Activated T-helper 1 cell treated with Interleukin-2 at 50 U/mL for 16 hours (primary cell): ENCODE data around the gene HAAO.
A peak's percentile ranks its signal among the peaks of the same experiment; 100 is the strongest.

ENCODE experiments used
- DNase-seq: peaks from one replicate; pipeline ENCODE4 v3.0.0-alpha.2; 2020; ENCODE audit warnings: low read depth

Gene HAAO

DNA sequence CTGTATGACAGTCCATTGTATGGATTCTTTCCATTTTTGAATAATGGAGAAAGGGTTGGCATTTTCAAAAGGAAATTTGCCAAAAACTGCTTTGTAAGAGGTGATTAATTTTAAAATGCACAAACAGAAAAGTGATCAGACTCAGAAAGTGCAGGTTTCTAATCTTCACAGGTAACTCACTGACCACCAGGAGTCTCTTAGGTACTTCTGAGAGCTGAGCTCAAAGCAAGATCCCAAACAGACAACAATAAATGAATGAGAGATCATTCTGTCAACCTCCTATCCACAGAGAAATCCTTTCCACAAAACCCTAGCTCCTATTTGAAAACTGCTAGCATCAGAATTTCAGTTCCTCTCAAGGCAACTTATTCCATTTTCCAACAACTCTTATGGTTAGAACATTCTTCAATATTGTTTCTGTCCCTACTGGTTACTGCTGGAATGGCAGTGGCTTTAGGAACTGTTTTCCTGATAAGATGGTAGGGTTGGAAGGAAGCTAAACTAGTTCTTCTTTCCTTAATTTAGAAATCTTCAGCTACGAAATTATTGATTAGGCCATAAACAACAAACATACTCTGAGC, 20.6 kb upstream of the HAAO start:
- no peak for DNase-seq

DNA sequence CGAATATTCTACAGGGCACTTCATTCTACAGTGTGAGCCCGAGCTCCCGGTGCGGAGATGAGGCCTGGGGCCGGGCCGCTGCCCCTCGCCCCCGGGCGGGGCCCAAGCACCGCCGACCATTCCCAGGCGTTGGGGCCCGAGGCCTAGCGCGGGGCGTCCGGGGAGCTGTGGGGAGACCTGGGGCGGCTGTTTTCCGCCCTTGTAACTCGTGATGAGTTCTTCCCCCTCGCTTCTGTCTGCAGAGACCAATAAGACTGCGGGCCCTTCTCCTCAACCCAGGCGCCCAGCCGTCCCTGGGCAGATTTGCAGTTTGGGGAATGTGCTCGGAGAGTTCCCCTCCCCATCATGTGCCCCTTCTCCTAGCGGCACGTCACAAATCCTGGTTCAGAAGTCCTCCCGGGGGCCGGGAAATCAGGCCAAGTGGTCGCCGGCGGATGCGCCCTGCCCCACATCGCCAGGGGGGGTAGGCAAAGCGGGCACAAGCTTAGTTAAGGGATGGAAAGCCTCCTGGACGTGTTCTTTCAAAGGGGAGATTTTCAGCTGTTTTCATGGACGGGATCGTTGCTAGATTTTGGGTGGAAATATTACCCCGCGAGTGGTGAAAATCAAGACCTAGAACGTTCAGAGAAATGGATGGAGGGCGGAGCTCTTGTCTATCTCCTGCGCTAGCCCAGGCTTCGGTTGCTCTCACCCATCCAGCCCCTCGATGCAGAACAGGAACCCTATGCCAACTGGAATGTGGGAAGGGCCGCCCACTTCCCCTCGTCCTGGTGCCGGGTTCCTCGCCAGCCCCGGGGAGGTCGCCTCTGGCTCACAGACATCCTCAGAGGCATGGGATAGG, 18.8 kb upstream of the HAAO start:
- DNase-seq = peak; percentile 36

DNA sequence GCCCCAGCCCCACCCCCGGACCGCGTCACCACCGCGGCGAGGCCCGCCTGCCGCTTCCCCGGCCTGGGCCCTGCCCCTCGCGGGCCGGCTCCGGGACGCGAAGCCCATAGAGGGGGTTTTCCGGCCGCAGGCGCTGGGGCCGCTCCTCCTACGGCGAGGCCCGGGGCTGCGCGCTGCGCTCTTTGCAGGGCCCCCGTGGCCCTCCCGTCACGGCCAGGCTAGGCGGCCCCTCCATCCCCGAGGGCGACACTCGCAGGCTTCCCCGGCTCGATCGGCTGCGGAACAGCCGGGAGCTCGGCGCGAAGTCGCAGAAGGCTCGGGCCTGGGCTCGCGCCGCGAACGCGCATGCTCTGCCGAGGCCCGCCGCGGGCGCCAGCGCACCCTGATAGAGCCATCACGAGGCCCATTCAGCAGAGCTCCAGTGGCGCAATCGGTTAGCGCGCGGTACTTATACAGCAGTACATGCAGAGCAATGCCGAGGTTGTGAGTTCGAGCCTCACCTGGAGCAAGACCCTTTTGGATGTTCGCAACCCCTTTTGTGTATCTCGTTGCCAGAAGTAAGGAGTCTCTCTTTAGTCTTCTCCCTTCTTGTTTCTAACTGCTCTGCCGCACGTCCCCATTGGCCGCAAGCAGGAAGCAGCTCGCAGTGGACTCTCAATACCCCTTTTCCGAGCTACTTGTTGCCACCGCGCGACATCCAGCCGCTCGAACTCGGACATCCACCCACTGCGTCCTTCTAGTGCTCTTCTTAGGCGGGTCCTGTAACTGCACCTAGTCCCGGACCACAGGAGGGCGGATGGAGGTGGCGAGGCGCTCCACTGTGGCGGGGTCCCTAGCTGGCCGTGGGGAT, 18.0 kb upstream of the HAAO start:
- peak; percentile 92 for DNase-seq

DNA sequence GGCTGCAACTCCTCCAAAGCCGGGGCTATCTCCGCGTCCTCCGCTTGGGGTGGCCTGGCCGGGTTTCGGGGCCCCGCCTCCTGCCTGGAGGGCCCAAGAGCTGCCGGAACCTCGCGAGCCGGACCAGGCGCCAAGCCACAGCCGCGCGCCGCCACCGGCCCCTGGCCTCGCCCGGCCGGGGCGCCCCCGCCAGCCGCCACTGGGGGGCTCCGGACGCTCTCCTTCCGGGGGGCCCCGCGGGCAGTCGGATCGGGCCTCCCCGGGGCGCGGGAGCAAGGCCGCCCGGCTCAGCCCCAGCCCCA, 17.4 kb upstream of the HAAO start:
- DNase-seq = no peak

DNA sequence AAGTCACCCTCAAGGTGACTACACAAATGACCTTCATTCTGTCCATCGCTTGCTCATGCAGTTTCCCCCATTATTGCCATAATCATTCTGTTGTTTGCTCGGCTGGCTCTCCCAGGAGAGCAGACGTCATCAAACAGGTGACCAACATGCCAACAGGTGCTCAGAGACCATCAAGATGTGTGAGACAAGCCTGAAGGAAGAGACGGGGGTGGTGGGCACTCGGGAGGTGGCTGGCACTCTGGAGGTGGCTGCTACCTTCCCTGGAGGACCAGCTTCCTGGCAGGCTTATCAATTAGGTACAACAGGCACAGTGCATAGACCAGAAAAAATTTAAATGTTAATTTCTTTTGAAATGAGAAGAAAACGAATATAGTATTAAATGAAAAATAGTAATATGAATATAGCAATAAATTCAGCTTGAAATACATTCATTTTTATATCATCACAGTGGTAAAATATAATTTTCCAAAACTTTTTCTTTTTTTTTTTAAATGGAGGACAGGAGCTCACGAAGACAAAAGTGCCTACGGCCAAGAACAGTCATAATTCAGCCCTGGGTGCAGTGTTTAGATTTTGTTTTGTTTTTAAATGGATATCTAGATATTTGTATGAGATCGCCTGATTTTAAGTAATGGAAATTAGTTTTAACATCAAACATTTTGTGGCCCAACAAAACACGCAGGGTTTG, 16.9 kb upstream of the HAAO start:
- DNase-seq = no peak

DNA sequence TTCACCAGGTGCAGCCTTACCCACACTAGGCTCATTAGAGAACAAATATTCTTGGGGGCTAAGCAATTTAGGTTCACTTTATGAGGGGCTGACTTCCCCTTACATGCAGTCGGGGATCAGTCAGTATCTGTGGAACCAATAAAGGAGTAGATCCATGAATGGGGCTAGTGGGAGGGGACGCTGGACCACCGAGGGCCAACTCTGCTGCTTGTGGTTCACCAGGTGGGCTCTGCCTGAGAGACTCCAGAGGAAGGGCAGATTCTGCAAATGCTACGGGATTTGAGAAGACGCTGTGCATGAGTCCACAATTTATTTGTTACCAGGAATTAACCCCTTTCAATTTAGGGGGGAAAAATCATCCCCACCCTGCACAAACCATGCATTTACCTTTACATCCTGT, 15.9 kb upstream of the HAAO start:
- no peak for DNase-seq

DNA sequence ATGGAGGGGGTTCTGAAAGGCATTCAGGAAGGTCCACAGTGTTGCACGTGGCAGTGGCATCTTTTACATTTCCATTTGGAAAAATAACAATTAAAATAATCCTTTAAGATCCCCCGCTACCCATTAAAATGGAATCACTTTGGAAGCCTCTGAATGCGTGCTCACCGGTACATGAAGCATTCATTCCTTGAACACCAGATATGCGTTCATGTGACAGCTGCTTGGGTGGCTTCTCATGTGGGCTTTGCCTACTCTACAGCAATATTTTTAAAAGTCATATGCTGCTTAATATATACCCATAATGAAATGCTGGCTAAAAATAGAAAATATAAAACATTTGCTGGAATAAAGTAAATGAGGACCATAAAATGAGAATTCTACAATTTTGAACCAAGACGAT, 14.4 kb upstream of the HAAO start:
- no peak for DNase-seq

DNA sequence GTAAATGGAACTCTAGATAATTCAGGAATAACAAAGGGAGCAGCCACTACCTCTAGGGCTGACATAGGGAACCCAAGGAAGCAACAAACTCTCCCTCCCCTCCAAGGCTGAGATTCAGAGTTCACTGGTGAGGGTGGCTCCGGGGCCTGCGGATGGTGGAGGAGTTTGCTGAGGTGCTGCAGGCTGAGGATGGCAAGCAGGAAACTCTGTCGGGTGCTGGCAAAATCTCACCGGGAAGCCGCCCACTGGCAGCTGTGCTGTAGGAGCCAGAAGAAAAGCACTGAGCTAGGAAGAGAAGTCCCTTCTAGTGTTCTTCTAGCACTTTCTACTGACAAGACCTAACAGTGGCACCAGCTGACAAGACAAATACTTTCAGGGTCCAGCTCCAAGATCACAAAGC, 12.5 kb upstream of the HAAO start:
- DNase-seq = no peak

DNA sequence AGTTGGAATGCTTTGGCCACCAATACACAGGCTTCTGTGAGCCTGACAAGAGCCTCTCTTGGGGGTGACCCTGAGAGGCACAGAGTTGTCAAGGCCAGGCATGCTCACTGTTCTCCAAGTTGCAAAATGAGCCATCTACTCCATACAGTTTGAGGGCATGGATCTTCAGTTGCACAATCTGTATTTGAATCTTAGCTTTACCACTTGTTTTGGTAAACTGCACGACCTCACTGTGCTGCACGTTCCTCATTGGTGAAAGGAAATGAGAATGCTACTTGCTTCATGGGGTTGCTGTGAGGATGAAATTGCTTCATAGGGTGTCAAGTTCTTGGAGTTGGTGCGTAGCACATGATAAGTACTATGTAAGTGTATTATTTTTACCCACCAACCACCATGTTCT, 12.0 kb upstream of the HAAO start:
- no peak for DNase-seq

DNA sequence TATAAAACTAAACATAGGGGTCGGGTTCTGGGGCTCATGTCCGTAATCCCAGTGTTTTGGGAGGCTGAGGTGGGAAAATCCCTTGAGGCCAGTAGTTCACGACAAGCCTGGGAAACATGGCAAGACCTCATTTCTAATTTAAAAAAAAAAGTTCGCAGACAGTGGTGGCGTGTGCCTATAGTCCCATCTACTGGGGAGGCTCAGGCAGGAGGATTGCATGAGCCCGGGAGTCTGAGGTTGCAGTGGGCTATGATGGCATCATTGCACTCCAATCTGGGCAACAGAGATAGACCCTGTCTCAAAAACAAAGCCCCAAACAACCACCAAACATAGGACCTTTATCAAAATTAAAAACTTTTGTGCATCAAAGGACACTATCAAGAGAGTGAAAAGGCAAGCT, 9.8 kb upstream of the HAAO start:
- no peak for DNase-seq

DNA sequence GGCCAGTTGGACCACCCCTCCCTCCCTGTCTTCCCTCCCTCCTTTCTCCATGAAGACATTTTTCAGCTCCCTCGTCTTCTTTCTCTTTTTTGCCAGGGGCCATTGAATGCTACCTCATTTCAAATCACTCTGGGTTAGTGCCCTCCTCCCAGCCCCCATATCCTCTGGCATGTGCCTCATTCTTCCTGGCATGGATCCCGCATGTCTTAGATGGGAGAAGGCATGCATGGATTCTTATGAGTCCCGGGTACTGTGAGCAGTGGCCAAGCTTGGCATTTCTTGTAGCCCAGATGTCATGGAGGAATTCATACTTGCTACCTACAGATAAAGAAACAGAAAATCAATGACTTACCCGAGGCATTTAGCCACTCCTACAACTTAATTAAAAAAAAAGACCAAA, 9.0 kb upstream of the HAAO start:
- no peak for DNase-seq

DNA sequence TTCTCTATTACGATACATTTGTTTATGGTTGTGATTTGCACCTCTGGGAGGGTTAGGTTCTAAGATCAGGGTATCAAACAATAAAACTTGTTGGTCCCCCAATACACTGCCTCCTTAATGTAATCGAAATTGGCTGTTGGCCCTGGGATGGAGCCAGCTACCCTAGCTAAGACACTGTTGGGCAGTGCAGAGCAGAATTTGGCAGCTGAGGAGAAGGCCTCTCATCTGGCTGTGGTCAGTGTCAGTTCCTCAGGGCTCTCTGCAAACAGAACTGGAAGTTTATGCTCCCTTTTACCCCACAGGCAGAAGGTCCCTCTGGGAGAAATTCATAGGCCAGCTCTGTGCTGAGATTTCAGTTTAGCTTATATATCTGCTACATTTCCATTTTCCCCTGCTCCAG, 8.6 kb upstream of the HAAO start:
- DNase-seq = no peak

DNA sequence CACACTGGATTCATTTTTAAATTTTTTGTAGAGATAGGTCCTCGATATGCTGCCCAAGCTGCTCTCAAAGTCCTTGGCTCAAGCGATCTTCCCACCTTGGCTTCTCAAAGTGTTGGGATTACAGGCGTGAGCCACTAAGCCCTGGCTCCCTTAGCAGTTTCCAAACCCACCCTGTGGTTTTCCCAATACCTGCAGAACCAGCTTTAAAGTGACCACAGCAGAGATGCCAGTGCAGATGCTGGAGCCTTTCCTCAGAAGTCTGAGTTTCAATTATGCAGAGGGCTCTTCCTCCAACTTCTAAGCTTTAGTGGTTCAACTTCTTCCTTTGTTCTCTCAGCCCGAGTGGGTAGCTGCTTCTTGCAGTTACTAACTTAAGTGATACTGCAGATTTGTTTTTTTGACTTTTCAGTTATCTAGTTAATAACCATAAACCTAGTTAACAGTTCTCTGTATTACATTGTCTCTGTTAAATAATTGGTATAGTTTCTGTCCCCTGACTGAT, 8.1 kb upstream of the HAAO start:
- DNase-seq = no peak

DNA sequence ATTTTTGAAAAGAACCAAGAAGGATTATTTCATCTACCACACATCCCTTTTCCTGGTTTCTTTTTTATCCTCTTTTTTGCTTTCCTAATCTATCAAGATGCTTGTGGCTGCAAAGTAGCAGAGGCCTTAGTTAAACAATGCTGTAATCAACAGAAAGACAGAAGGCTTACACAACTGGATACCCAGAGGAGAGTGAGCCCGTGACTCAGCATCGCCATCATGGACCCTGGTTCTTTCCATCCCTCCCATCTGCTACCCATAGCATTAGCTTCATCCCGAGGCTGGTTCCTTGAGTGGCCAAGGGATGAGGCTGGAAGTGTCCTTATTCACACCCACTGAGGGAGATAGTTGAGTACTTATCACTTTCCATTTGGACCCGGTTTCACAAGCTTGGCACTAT, 7.5 kb upstream of the HAAO start:
- no peak for DNase-seq

DNA sequence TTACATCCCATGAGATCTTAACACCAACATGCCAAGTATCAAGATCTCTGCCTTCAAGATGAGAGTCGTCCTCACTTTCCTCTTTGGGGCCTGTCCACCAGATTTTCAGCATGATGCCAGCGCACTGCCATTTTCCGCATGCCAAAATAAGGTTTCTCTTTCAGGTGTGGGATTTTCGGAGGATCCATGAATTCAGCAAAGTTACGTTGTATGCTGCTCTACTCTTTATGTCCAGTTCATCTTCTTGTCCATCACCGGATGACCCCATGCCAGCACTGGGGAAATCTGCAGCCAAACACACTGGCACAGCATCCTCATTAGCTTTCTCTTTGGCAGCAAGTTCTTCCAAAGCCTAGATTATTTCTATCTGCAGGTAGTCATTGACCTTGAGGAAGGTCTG, 4.9 kb upstream of the HAAO start:
- no peak for DNase-seq

DNA sequence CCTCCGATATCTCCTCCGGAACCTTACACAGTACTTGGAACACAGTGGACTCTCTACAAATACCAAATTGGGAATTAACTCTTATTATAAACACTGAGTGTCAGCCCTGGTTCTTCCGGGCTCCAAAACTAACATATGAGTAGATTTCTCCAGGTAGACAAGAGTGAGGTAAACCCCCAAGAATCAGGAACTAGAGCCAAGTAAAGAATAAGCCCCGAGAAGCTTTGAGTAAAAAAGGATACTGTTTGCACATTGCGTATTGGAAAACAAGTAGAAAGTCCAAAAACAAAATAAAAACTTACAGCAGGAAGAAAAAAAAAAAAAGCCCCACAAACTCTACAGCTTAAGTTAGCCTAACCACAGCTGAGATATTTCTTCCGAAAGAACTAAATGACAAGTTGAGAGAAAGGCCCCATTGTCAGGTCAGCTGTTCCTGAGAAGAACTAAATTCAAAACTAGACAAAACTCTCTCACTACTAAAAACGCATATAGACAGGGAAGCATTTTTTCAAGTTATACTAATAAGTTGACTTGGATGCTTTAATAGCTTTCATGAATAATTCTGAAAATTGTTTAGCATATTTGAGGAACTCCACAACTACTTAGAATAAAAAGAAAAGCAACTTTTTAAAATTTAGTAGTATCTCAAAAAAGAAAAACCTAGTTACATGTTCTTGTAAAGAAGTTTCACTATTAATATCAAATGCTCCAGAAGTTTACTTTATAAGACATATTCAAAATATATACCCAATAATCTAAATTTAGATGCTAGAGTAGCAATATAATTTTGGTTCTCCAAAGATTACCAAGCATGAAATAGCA, 4.3 kb upstream of the HAAO start:
- no peak for DNase-seq

DNA sequence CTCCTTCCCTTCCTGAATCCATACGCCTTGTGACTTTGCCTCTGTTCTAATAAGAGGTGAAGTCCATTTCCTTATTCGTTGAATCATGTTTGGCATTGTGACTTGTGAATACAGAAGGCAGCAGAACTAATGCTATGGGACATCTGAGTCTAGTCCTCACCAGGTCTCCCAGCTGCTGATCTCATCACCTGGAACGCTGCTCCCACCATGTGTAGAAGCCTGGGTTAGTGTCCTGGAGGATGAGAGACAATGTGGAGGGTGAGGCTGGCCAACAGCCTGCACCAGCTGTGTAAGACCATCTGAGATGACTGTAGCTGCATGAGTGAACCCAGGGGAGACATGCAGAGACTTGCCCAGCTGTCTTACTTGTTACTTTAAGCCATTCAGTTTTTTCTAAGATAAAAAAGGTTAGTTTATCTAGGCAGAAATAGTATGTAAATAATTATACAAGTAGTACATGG, 3.5 kb upstream of the HAAO start:
- no peak for DNase-seq

DNA sequence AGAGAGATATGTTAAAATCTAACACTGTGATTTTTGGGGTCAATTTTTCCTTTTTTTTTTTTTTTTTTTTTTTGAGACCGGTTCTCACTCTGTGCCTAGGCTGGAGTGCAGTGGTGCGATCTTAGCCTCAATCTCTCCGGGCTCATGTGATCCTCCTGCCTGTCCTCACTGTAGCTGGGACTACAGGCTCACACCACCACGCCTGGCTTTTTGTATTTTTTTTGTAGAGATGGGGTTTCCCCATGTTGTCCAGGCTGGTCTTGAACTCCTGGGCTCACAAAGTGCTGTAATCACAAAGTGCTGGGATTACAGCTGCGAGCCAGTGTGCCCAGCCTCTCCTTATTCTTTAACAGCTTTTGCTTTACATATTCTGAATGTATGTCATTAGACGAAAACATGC, 2.9 kb upstream of the HAAO start:
- DNase-seq = no peak

DNA sequence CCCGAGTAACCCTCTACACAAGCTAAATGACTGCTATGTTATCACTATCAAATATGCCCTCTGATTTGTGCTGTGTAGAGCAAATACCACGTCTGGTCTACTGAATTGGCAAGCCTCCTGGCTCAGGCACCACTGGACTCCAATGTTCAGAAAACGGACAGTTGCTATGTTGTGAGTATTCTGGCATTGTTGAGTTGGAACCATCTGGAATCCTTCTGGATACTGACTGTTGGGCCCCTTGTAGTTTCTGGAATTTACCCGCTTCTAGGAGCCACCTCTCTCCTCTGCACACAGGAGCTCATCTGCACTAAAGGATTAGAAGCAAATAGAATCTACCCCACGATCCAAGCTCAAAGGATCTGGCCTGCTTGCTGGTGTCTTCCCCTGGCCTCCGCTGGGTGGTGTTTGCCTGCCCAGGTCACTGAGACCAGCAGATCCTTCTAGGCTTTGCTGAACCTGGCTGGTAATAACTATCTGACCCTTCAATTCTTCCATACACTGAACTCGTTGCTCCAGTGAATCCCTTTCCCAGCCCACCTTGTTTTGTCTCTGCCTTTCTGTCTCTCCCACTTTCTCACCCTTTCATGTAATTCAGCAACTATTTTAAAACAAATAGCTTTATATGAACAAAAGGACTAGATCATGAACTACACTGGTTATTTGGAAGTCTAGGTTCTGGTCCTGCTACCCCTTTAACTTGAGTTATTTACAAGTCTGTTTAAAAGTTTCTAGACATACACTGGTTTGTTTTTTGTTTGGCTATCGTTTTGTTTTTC, 2.1 kb upstream of the HAAO start:
- no peak for DNase-seq

DNA sequence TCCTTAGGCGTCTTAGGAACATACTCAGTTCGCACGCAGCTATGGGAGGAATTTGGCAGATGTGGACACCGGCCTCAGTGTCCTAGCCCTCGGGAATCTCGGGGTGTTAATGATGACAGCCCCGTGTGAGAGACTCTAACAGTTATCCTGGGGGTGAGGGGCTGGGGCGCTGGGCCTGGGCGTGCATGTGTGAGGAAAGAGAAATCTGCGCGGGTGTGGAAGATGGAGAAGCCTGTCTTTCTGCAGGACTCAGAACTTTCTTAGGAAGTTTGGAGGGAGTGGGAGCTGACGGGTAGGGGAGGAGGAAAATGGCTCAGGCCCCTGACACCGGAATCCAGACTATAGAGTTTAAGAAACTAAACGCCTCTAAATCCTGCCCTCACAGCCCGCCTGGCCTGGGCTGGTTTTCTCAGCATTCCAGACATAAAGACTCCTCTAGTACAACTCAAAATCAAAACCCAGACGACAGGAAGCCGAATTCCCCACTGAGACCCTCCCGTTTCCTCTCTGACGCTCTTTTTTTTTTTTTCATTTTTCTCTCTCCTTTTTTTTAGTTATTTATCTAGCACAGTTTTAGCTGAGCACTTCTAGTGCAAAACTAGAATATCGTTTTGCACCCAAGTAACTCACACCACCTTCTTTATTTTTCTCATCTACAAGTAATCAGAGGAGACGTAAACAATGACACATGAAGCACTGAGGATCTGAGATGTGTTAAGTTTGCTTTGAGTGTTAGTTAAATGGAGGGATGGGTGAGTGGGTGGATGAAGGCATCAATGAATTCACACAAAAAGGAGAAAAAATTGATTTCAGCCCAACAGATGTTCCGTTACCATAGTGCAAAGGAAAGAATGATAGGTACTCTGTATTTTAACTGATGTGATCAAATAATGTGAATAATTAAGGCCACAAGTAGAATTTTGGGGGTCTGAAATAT, 1.2 kb upstream of the HAAO start:
- no peak for DNase-seq
